GM12878 (cell line): ENCODE measurements around the gene HTRA2.
A peak's percentile ranks its signal among the peaks of the same experiment; 100 is the strongest.

Experiments used
- EP300 ChIP-seq, 2 experiments: fragments of 150-350 bp in 1 of 2; IDR thresholded peaks; 2 replicates each; pipeline ENCODE4 v1.6.1; 2011 to 2012; ENCODE audit warnings: low read depth in 2 of 2, low read length in 2 of 2, borderline replicate concordance in 1 of 2, improper control_type of control experiment in 1 of 2, inconsistent platforms in 1 of 2; ENCODE audit not compliant: control insufficient read depth in 1 of 2
- ESRRA ChIP-seq: IDR thresholded peaks from 2 replicates; pipeline ENCODE4 v1.6.1; 2012; ENCODE audit warnings: mild to moderate bottlenecking, low read length, improper control_type of control experiment
- KDM1A ChIP-seq: fragments of 200-600 bp; sonication (generic); IDR thresholded peaks from 2 replicates; pipeline ENCODE4 v1.6.1; 2016; ENCODE audit warnings: borderline replicate concordance
- NFIC ChIP-seq: IDR thresholded peaks from 2 replicates; pipeline ENCODE4 v1.6.1; 2012; ENCODE audit warnings: low read depth, mild to moderate bottlenecking, inconsistent platforms, low read length, moderate library complexity
- NFXL1 ChIP-seq: fragments of 450-650 bp; IDR thresholded peaks from 2 replicates; pipeline ENCODE4 v1.6.1; 2017; ENCODE audit warnings: antibody characterized with exemption, mild to moderate bottlenecking, borderline replicate concordance
- RAD51 ChIP-seq: fragments of 450-650 bp; IDR thresholded peaks from 2 replicates; pipeline ENCODE4 v1.6.1; 2016; ENCODE audit warnings: moderate library complexity, mild to moderate bottlenecking, inconsistent platforms
- SP1 ChIP-seq: IDR thresholded peaks from one replicate; pipeline ENCODE4 v1.6.1; 2011; ENCODE audit warnings: low read depth, low read length
- ZBED1 ChIP-seq: IDR thresholded peaks from 2 replicates; pipeline ENCODE4 v1.6.1; 2016; ENCODE audit warnings: borderline replicate concordance
- TF ChIP-seq, protein P1 (sequence below): IDR thresholded peaks from 2 replicates; pipeline ENCODE4 v1.6.1; 2012; ENCODE audit warnings: mild to moderate bottlenecking, low read depth, low read length
- TF ChIP-seq, protein P2 (sequence below), 3 experiments: IDR thresholded peaks in 2 of 3; conservative IDR thresholded peaks in 1 of 3; 2 replicates each; pipeline ENCODE4 v1.5.1; 2011; ENCODE audit warnings: low read depth in 3 of 3, low read length in 3 of 3, mild to moderate bottlenecking in 3 of 3, control low read depth in 2 of 3, moderate library complexity in 2 of 3, inconsistent platforms in 1 of 3, mixed read lengths in 1 of 3; ENCODE audit not compliant: control insufficient read depth in 2 of 3, insufficient read depth in 1 of 3; ENCODE audit errors: extremely low read depth in 1 of 3
- TF ChIP-seq, protein P3 (sequence below): IDR thresholded peaks from 2 replicates; pipeline ENCODE4 v1.6.1; 2011; ENCODE audit warnings: low read depth, mild to moderate bottlenecking, low read length, moderate library complexity, borderline replicate concordance; ENCODE audit errors: extremely low read depth

DNA sequence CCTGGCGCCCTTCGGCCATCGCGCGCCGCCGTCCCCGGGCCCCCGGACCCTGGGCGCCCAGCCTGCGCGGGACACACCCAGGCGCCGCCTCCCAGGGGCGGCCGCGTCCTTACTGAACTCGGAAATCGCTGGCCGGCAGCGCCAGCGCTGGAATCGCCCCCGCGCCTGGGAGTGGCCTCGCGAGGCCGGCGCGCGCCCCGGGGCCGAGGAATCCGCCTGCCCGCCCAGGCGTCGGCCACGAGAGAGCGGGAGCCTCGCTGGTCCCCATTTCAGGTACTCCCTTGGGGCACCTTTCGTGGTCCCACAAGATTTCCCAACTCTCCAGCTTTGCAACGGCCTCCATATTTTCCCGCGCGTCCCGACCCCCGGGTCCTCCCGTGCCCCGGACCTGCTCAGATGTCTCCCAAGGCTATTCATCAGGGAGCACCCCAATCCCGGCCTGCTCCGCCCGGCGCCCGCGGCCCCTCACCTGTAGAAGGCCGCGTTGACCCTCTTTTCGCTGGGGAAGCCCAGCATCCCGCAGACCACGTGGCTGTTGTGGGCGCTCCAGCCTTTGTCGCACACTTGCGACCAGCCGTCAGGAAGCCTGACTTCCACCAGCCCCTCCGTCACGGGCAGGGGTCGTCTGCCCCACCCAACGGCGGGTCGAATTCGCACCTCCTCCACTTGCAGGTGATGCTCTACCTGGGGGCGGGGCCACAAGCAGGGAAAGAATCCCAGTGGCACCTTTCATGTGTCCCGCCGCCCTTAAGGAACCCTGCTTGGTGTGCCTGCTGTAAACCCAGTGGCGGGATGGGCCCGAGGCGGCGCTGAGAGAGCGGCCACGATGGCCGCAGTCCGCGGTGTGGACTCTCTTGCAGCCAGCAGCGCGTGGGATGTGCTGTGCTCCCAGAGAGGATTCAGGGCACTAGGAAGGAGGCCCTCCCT is 19.4 kb downstream of the HTRA2 start:
- peak; percentile 58 for TF ChIP-seq RAD51
- TF ChIP-seq, protein P1, sequence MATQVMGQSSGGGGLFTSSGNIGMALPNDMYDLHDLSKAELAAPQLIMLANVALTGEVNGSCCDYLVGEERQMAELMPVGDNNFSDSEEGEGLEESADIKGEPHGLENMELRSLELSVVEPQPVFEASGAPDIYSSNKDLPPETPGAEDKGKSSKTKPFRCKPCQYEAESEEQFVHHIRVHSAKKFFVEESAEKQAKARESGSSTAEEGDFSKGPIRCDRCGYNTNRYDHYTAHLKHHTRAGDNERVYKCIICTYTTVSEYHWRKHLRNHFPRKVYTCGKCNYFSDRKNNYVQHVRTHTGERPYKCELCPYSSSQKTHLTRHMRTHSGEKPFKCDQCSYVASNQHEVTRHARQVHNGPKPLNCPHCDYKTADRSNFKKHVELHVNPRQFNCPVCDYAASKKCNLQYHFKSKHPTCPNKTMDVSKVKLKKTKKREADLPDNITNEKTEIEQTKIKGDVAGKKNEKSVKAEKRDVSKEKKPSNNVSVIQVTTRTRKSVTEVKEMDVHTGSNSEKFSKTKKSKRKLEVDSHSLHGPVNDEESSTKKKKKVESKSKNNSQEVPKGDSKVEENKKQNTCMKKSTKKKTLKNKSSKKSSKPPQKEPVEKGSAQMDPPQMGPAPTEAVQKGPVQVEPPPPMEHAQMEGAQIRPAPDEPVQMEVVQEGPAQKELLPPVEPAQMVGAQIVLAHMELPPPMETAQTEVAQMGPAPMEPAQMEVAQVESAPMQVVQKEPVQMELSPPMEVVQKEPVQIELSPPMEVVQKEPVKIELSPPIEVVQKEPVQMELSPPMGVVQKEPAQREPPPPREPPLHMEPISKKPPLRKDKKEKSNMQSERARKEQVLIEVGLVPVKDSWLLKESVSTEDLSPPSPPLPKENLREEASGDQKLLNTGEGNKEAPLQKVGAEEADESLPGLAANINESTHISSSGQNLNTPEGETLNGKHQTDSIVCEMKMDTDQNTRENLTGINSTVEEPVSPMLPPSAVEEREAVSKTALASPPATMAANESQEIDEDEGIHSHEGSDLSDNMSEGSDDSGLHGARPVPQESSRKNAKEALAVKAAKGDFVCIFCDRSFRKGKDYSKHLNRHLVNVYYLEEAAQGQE: no peak
- TF ChIP-seq, protein P2, sequence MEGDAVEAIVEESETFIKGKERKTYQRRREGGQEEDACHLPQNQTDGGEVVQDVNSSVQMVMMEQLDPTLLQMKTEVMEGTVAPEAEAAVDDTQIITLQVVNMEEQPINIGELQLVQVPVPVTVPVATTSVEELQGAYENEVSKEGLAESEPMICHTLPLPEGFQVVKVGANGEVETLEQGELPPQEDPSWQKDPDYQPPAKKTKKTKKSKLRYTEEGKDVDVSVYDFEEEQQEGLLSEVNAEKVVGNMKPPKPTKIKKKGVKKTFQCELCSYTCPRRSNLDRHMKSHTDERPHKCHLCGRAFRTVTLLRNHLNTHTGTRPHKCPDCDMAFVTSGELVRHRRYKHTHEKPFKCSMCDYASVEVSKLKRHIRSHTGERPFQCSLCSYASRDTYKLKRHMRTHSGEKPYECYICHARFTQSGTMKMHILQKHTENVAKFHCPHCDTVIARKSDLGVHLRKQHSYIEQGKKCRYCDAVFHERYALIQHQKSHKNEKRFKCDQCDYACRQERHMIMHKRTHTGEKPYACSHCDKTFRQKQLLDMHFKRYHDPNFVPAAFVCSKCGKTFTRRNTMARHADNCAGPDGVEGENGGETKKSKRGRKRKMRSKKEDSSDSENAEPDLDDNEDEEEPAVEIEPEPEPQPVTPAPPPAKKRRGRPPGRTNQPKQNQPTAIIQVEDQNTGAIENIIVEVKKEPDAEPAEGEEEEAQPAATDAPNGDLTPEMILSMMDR (IDR thresholded peaks at IDR 0.05 in 2 of 3, conservative IDR thresholded peaks at IDR 0.05 in 1 of 3; ENCODE audit: control insufficient read depth in 2 of 3, extremely low read depth in 1 of 3, insufficient read depth in 1 of 3, low read depth in 3 of 3, low read length in 3 of 3): no peak
- no peak for TF ChIP-seq NFXL1
- no peak for TF ChIP-seq ESRRA
- TF ChIP-seq KDM1A: no peak
- TF ChIP-seq, protein P3, sequence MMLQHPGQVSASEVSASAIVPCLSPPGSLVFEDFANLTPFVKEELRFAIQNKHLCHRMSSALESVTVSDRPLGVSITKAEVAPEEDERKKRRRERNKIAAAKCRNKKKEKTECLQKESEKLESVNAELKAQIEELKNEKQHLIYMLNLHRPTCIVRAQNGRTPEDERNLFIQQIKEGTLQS: no peak
- no peak for TF ChIP-seq EP300 (IDR thresholded peaks at IDR 0.05; ENCODE audit: borderline replicate concordance in 1 of 2, control insufficient read depth in 1 of 2, low read depth in 2 of 2, low read length in 2 of 2)
- TF ChIP-seq ZBED1: peak; percentile 9; the same call in 1 of the 2 replicates
- no peak for TF ChIP-seq SP1
- no peak for TF ChIP-seq NFIC
